ENCODE data around the gene OTX1. TPM values are rescaled to one million over a fixed set of nuclear protein-coding genes. Genes with fewer than 3 reads are reported as not detected.

The OTX1 gene
- total RNA-seq, 1 experiment from 2014 or later: 13.1 TPM

- ATAC-seq (no peak), DNase-seq (ENCODE audit: low read depth, low spot score) (no peak)
- no peak overlapping the region for H2AFZ ChIP-seq (ENCODE audit: low read depth, low read length, poor library complexity, severe bottlenecking)
- no peak overlapping the region for H3K27ac ChIP-seq (ENCODE audit: low read depth, low read length)
- H3K9me3 ChIP-seq (ENCODE audit: control insufficient read depth in 1 of 2, insufficient read depth in 1 of 2, low read depth in 1 of 2, low read length in 2 of 2): no peaks in the 10 kb centered on the region
- CTCF ChIA-PET: no interaction called here
- no peaks in the 10 kb centered on the region for H3K79me2 ChIP-seq (ENCODE audit: insufficient read depth, low read length)
- intact Hi-C loops (cut with micrococcal nuclease): no loop called here
- no peaks in the 10 kb centered on the region for H3K27me3 ChIP-seq (ENCODE audit: insufficient read depth, low read length)
- no TSS peak for BruUV-seq (replicated peaks)
- TF ChIP-seq EZH2phosphoT487 (IDR thresholded peaks at IDR 0.05; ENCODE audit: borderline replicate concordance) (no peak), POLR2A (IDR thresholded peaks at IDR 0.05; ENCODE audit: borderline replicate concordance, extremely low read depth, insufficient read depth, insufficient read length) (no peak), ZFX (IDR thresholded peaks at IDR 0.05) (no peak), CTCF (IDR thresholded peaks at IDR 0.05 in 2 of 3, conservative IDR thresholded peaks at IDR 0.05 in 1 of 3; ENCODE audit: borderline replicate concordance in 1 of 3, insufficient read depth in 1 of 3, low read depth in 2 of 3, low read length in 2 of 3) (no peak), ZNF274 (IDR thresholded peaks at IDR 0.05; ENCODE audit: low read depth, low read length) (no peak)
- H3K9ac ChIP-seq (ENCODE audit: low read length): no peak overlapping the region
- POLR2A ChIA-PET: no interaction called here
- no peaks in the 10 kb centered on the region for H3K36me3 ChIP-seq (ENCODE audit: control insufficient read depth in 1 of 2, insufficient read depth in 2 of 2, low read length in 2 of 2)
- no peak overlapping the region for H3K4me2 ChIP-seq (ENCODE audit: low read length)
- H3K4me3 ChIP-seq (replicated peaks in 1 of 2; ENCODE audit: low read depth in 1 of 2, low read length in 2 of 2): no peak overlapping the region
- RAD21 ChIA-PET (ENCODE audit: low non-redundant PET in 1 of 2, low total read pairs in 2 of 2, uncharacterized antibody in 2 of 2, unreplicated experiment in 2 of 2): no interaction called here
- H3K9me2 ChIP-seq (ENCODE audit: insufficient read depth): no peaks in the 10 kb centered on the region
- no peaks in the 10 kb centered on the region for H3K4me1 ChIP-seq (ENCODE audit: control insufficient read depth in 1 of 2, insufficient read depth in 2 of 2, low read length in 2 of 2)
- no peaks in the 10 kb centered on the region for H4K20me1 ChIP-seq (ENCODE audit: insufficient read depth)
Observed at GRCh38 chr2:63064197-63064596, 13.6 kb downstream of the OTX1 start.

GRCh38 chr2:63064661-63065060 lies 14.0 kb downstream of the OTX1 start:
- Histone ChIP-seq H3K36me3 (ENCODE audit: control insufficient read depth in 1 of 2, insufficient read depth in 2 of 2, low read length in 2 of 2) (no peaks in the 10 kb centered on the region), H3K27me3 (ENCODE audit: insufficient read depth, low read length) (no peaks in the 10 kb centered on the region), H3K4me3 (replicated peaks in 1 of 2; ENCODE audit: low read depth in 1 of 2, low read length in 2 of 2) (no peak overlapping the region), H3K4me2 (ENCODE audit: low read length) (no peak overlapping the region), H4K20me1 (ENCODE audit: insufficient read depth) (no peaks in the 10 kb centered on the region), H3K9me3 (ENCODE audit: control insufficient read depth in 1 of 2, insufficient read depth in 1 of 2, low read depth in 1 of 2, low read length in 2 of 2) (no peaks in the 10 kb centered on the region), H3K27ac (ENCODE audit: low read depth, low read length) (no peak overlapping the region), H2AFZ (ENCODE audit: low read depth, low read length, poor library complexity, severe bottlenecking) (no peak overlapping the region), H3K9me2 (ENCODE audit: insufficient read depth) (no peaks in the 10 kb centered on the region), H3K4me1 (ENCODE audit: control insufficient read depth in 1 of 2, insufficient read depth in 2 of 2, low read length in 2 of 2) (no peaks in the 10 kb centered on the region), H3K9ac (ENCODE audit: low read length) (no peak overlapping the region), H3K79me2 (ENCODE audit: insufficient read depth, low read length) (no peaks in the 10 kb centered on the region)
- DNase-seq (ENCODE audit: low read depth, low spot score) (no peak), ATAC-seq (no peak)
- intact Hi-C loops (cut with micrococcal nuclease): no loop called here
- POLR2A ChIA-PET: no interaction called here
- RAD21 ChIA-PET (ENCODE audit: low non-redundant PET in 1 of 2, low total read pairs in 2 of 2, uncharacterized antibody in 2 of 2, unreplicated experiment in 2 of 2): no interaction called here
- no TSS peak for BruUV-seq (replicated peaks)
- no peak for TF ChIP-seq ATF3 (IDR thresholded peaks at IDR 0.05)
- no peak for TF ChIP-seq ZFX (IDR thresholded peaks at IDR 0.05)
- CTCF ChIA-PET: no interaction called here
